Upper lobe of left lung (tissue), 4 donors: ENCODE results near the gene MYO18B.

ENCODE experiments used
- CTCF ChIP-seq, 6 experiments: fragments of 450-650 bp in 4 of 6; fragments of 200-600 bp in 2 of 6; sonication (generic) in 2 of 6; IDR thresholded peaks; one replicate each; pipeline ENCODE4 v1.5.1; 2016 to 2019; ENCODE audit warnings: antibody characterized with exemption in 6 of 6
- POLR2A ChIP-seq, 4 donors: fragments of 450-650 bp; IDR thresholded peaks; one replicate each; pipeline ENCODE4 v1.5.1; 2016 to 2017; ENCODE audit warnings: antibody characterized with exemption in 4 of 4, mild to moderate bottlenecking in 2 of 4

GRCh38 chr22:25795478-25795877 lies 53.5 kb downstream of the MYO18B start:
- no peak for TF ChIP-seq CTCF (IDR thresholded peaks at IDR 0.05)
- no peak for TF ChIP-seq POLR2A (IDR thresholded peaks at IDR 0.05)
